Lower leg skin (tissue), 4 donors: ENCODE data around the gene CPSF7. TPM values are rescaled to one million over a fixed set of nuclear protein-coding genes. Genes with fewer than 3 reads are reported as not detected.

Source experiments
- DNase-seq, 2 donors: peaks; one replicate each; pipeline ENCODE4 v3.0.0-alpha.2; 2019; ENCODE audit warnings: low spot score in 2 of 2
- H3K4me3 ChIP-seq: fragments of 200-600 bp; sonication (generic); 2 replicates; pipeline ENCODE4 v1.5.1; 2017; ENCODE audit warnings: mild to moderate bottlenecking, low read depth; ENCODE audit not compliant: poor library complexity, severe bottlenecking
- POLR2A ChIP-seq, 2 donors: fragments of 450-650 bp; IDR thresholded peaks; one replicate each; pipeline ENCODE4 v1.6.1; 2016 to 2017; ENCODE audit warnings: antibody characterized with exemption in 2 of 2, mild to moderate bottlenecking in 1 of 2, moderate library complexity in 1 of 2
- WGBS, 2 donors: methylation state at CpG; one replicate each; pipeline ENCODE4 v1.1.5; 2018; 5-methylcytosine and 5-hydroxymethylcytosine counted together
- intact Hi-C: fragments of 100-400 bp; cut with DNase I; formaldehyde crosslinking; loops from one replicate; pipeline ENCODE4 v1.15.0; 2023; ENCODE audit warnings: low total_unique reads
- total RNA-seq, 4 donors: library from RNA; depleted of rRNA; stranded (reverse); fragments of >200 nt; gene quantifications; one replicate each; pipeline ENCODE4 v1.1.0, GENCODE V29; 2016
- TF ChIP-seq, protein P1 (sequence below), 3 donors: fragments of 450-650 bp; IDR thresholded peaks; one replicate each; pipeline ENCODE4 v1.5.1; 2016; ENCODE audit warnings: antibody characterized with exemption in 3 of 3, mild to moderate bottlenecking in 3 of 3, moderate library complexity in 2 of 3

CPSF7 gene
- total RNA-seq, 4 donors from 2014 or later, result 47.1 to 58.2 (median 48.9) TPM

GRCh38 chr11:61357233-61357893 lies 72.4 kb downstream of the CPSF7 start:
- no peak for DNase-seq
- WGBS, 2 donors, result 74 to 85% methylated on average over 9 of the region's 9 CpGs
- intact Hi-C loops, result no loop called here

GRCh38 chr11:61356706-61357105 lies 73.1 kb downstream of the CPSF7 start:
- H3K4me3 ChIP-seq, result no peak overlapping the region
- DNase-seq, result no peak
- TF ChIP-seq POLR2A (IDR thresholded peaks at IDR 0.05), result no peak
- TF ChIP-seq, protein P1, sequence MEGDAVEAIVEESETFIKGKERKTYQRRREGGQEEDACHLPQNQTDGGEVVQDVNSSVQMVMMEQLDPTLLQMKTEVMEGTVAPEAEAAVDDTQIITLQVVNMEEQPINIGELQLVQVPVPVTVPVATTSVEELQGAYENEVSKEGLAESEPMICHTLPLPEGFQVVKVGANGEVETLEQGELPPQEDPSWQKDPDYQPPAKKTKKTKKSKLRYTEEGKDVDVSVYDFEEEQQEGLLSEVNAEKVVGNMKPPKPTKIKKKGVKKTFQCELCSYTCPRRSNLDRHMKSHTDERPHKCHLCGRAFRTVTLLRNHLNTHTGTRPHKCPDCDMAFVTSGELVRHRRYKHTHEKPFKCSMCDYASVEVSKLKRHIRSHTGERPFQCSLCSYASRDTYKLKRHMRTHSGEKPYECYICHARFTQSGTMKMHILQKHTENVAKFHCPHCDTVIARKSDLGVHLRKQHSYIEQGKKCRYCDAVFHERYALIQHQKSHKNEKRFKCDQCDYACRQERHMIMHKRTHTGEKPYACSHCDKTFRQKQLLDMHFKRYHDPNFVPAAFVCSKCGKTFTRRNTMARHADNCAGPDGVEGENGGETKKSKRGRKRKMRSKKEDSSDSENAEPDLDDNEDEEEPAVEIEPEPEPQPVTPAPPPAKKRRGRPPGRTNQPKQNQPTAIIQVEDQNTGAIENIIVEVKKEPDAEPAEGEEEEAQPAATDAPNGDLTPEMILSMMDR (IDR thresholded peaks at IDR 0.05), result no peak
- intact Hi-C loops, result no loop called here
- 64 to 83% methylated on average over 4 of the region's 4 CpGs for WGBS, 2 donors

More at GRCh38 chr11:61357233-61357893, 72.4 kb downstream of the CPSF7 start:
- TF ChIP-seq, protein P1 (IDR thresholded peaks at IDR 0.05), result no peak
- no peak for TF ChIP-seq POLR2A (IDR thresholded peaks at IDR 0.05)
- no peak overlapping the region for H3K4me3 ChIP-seq

DNA sequence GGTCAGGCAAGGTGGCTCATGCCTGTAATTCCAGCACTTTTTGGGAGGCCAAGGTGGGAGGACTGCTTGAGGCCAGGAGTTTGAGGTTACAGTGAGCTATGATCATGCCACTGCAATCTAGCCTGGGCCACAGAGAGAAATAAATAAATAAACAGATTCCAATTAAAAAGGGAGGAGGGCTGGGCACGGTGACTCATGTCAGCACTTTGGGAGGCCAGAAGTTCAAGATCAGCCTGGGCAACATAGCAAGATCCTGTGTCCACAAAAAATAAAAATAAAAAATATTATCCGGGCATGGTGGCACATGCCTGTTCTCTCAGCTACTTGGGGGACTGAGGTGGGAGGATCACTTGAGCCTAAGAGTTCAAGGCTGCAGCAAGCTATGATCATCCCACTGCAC lies 75.6 kb downstream of the CPSF7 start:
- no peak overlapping the region for H3K4me3 ChIP-seq
- TF ChIP-seq, protein P1 (IDR thresholded peaks at IDR 0.05), result no peak
- no peak for TF ChIP-seq POLR2A (IDR thresholded peaks at IDR 0.05)
- WGBS, 2 donors, result 76 to 78% methylated on average over 2 of the region's 2 CpGs
- intact Hi-C loops, result no loop called here
- DNase-seq, result no peak

- no peak for DNase-seq
- intact Hi-C loops, result no loop called here
- H3K4me3 ChIP-seq, result no peak overlapping the region
- WGBS, 2 donors, result 68 to 72% methylated on average over 15 of the region's 15 CpGs
- no peak for TF ChIP-seq POLR2A (IDR thresholded peaks at IDR 0.05)
- TF ChIP-seq, protein P1 (IDR thresholded peaks at IDR 0.05), result no peak
These were observed 76.4 kb downstream of the CPSF7 start for GRCh38 chr11:61353131-61354067.

Other genes starting within 250 kb of the CPSF7 start
- 1 to 10 TPM in 1 of 4 donors, under 1 TPM in 1, not detected in 2; 0.32 to 1.5 TPM for gene PGA3, start 226.5 kb downstream of the CPSF7 start, total RNA-seq
- 1 to 10 TPM in 1 of 4 donors, under 1 TPM in 1, not detected in 2; 0.65 to 1.5 TPM for gene PGA4, start 207.6 kb downstream of the CPSF7 start, total RNA-seq
- gene PGA5, start 188.8 kb downstream of the CPSF7 start, total RNA-seq, result not detected
- gene VWCE, start 134.7 kb downstream of the CPSF7 start, total RNA-seq, result under 1 TPM in 2 of 4 donors, not detected in 2; 0.22 to 0.68 TPM
- 100 to 1,000 TPM; 166 to 204 (median 185) TPM for gene DDB1, start 96.9 kb downstream of the CPSF7 start, total RNA-seq
- 10 to 100 TPM; 26.6 to 37.3 (median 33.1) TPM for gene TKFC, start 96.7 kb downstream of the CPSF7 start, total RNA-seq
- 100 to 1,000 TPM in 1 of 4 donors, 10 to 100 TPM in 3; 55.7 to 102 (median 76.8) TPM for gene CYB561A3, start 68.1 kb downstream of the CPSF7 start, total RNA-seq
- 10 to 100 TPM; 12.7 to 47.2 (median 18.1) TPM for gene TMEM138, start 67.6 kb downstream of the CPSF7 start, total RNA-seq
- gene TMEM216, start 37.4 kb downstream of the CPSF7 start, total RNA-seq, result 10 to 100 TPM in 3 of 4 donors, 1 to 10 TPM in 1; 7.8 to 15.9 (median 11.4) TPM
- 10 to 100 TPM; 24.2 to 32.8 (median 28.5) TPM for gene SDHAF2, start 149 bp upstream of the CPSF7 start, total RNA-seq
- gene LRRC10B, start 78.8 kb upstream of the CPSF7 start, total RNA-seq, result 1 to 10 TPM in 3 of 4 donors, under 1 TPM in 1; 0.76 to 2.6 (median 1.9) TPM
- gene SYT7, start 151.1 kb upstream of the CPSF7 start, total RNA-seq, result 1 to 10 TPM; 1.5 to 7.5 (median 5.1) TPM